HG03064 (cell line): ENCODE data around the gene TLCD1.

ENCODE experiments used
- ATAC-seq: cut with Tn5 transposase; IDR thresholded peaks from one replicate; pipeline ENCODE4 v1.9.1; 2021; ENCODE audit warnings: low read depth; ENCODE audit not compliant: unreplicated experiment

Gene TLCD1

GRCh38 chr17:28715217-28715616 lies 10.8 kb downstream of the TLCD1 start:
- no peak for ATAC-seq

- ATAC-seq = no peak
These were observed 11.8 kb downstream of the TLCD1 start for GRCh38 chr17:28714281-28714680.

- ATAC-seq = no peak
These were observed 13.2 kb downstream of the TLCD1 start for GRCh38 chr17:28712705-28713415.

- ATAC-seq = no peak
These were observed 13.9 kb downstream of the TLCD1 start for GRCh38 chr17:28712032-28712704.

GRCh38 chr17:28711723-28712031 lies 14.4 kb downstream of the TLCD1 start, which contains the start of gene PROCA1:
Gene PROCA1 (minus strand): TSS chr17:28711888. CDS start chr17:28711660, 228 bp downstream.
- ATAC-seq = no peak

- no peak for ATAC-seq
These were observed 14.9 kb downstream of the TLCD1 start for GRCh38 chr17:28710861-28711722.

GRCh38 chr17:28707339-28707720 lies 18.7 kb downstream of the TLCD1 start:
- no peak for ATAC-seq

- no peak for ATAC-seq
These were observed 19.3 kb downstream of the TLCD1 start for GRCh38 chr17:28706471-28707338.

- no peak for ATAC-seq
These were observed 20.2 kb downstream of the TLCD1 start for GRCh38 chr17:28705728-28706334.

- no peak for ATAC-seq
These were observed 20.9 kb downstream of the TLCD1 start for GRCh38 chr17:28705074-28705659.

GRCh38 chr17:28704219-28704858 lies 21.7 kb downstream of the TLCD1 start:
- no peak for ATAC-seq

GRCh38 chr17:28703552-28704218 lies 22.3 kb downstream of the TLCD1 start:
- ATAC-seq = no peak

GRCh38 chr17:28702752-28703150 lies 23.3 kb downstream of the TLCD1 start:
- ATAC-seq = no peak

- ATAC-seq = no peak
These were observed 23.8 kb downstream of the TLCD1 start for GRCh38 chr17:28702026-28702751.

GRCh38 chr17:28700830-28701492 lies 25.1 kb downstream of the TLCD1 start:
- no peak for ATAC-seq

- no peak for ATAC-seq
These were observed 25.8 kb downstream of the TLCD1 start for GRCh38 chr17:28700278-28700677.

- no peak for ATAC-seq
These were observed 27.6 kb downstream of the TLCD1 start for GRCh38 chr17:28698253-28698941.
